Hematopoietic multipotent progenitor cell treated with erythropoietin and hydrocortisone succinate and interleukin-3 and kit ligand, for 6 days (in vitro differentiated cells): ENCODE results near the gene FAM53B.

Experiments
- DNase-seq: peaks from one replicate; pipeline ENCODE4 v3.0.0-alpha.2; 2015

Gene FAM53B

DNA sequence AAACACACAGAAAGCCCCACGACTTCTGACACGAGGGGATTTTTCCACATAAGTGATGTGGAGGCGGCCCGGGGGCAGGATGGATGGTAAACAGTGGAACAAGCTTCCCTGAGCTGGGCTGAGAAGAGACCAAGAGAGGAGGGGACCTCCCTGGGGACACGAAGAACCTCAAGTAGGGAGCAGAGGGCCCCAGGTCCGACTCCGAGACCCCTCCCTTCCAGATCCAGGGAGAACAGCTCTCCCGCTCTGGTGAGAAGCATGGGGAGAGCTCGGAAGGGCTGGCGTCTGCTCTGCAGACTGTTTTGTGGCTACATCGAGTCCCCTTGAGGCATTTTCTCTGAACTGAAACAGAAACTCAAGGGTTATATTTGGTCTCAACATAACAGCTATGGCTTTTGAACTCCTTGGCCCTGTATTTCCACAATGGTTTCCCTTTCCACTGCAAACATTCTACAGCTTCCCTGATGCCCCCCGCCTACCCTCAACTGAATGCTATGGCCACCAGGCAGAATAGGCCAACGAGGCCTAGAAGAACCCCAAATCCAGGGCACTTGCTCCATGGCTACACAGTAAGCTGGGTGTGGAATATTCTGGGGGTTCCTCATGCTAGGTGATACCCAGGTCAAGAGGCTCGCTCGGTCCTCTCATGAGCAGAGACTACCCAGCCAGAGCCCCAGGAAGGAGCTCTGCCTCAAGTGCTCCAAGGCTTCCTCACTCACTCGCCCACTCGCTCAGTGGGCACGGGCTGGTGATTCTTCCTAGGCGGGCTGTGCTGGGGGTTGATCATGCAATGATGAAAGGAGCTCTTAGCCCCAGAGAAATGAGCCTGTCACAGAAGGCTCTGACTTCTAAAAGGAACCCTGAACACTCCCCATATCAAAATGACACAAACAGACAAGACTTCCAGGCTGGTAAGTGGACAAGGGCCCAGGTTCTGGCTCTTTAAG is 47.5 kb downstream of the FAM53B start:
- no peak for DNase-seq

DNA sequence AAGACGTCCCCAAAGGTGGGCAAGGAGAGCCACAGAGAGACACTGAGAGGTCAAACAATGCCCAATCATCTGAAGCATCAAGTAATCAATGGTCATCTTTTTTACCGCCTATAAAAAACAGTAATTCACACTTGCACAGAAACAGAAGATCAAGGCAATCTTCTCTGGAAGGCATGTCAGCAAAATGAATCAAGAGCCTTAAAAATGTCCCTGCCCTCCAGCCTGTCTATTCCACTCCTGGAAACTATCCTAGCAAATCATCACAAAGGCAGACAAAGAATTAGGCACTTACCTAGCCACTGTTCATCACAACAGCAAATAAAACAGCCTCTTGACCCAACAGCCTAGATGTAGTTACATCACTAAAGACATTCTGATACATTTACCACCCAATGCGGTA is 48.9 kb downstream of the FAM53B start:
- no peak for DNase-seq

DNA sequence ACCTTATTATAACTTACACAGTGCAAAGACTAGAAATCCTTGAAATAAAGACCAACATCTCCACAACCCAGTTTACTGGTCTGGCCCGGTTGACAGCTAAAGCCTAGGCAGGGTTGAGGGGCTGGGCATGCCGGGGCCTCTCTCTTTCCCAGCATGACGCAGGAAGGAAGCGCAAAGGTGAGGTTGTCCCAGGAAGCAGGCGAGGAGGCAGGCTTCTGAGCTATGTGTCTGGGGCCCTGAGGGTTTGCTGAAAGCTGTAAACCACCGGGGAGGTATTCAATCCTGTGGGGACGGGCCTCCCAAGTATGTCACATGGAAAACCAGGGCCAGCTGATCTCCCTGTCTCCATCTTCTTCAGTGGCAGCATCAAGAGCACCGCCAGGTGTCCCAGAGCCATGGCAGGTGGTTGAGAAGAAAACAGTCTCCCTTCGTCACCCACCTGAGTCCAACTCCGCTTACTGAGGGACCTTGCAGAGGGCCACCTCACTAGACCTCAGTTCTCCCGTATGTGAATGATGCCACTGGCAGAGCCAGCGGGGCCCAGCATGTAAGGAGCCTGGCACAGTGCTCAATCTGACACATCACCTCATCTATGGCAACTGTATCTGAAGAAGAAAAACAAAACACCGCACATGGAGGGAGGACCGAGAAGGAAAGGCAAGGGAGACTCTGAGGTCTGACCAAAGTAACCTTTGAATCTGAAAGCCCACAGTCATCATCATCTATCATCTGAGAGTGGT is 49.5 kb downstream of the FAM53B start:
- DNase-seq, result no peak

DNA sequence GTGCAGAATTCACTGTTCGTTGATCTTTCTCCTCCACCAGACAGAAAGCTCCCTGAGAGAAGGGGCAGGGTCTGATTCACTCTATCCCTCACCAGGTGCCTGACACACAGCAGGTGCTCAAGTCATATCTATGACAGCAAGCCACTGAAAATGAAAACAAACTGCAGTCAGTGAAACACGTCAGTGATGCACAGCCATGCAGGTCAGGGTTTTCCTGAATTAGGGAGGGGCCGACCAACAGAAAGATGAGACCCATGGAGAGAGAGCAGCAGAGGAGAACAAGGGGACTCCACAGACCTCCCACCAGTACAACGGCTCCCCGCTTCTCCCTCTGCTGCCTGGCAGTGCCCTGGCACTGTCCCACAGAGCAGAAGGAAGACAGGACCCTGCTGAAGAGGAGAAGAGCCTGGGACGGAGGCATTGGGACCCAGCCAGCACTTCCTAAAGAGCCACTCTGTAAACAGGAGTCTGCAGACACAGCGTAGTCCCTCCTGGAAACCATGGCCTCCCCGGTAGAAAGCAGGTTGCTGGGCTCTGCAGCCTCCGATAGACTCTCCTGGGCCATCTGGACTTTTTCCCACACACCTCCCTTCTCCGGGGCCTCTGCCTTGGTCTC is 50.3 kb downstream of the FAM53B start:
- DNase-seq, result no peak

DNA sequence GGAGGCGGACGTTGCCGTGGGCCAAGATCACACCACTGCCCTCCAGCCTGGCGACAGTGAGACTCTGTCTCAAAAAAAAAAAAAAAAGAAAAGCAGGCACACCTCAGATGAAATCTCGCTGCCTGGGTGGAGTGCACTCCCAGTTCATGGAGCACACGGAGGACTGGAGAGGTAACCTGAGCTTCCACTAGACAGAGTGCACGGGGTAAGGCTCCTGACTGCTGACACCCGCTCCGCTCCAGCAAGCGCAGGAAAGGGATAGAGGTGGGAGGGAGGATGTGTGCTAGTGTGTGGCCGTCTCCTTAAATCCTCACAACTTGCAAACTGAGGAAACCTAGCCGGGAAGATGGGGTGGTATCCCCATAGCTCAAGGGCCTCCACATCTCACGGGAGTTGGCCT is 50.8 kb downstream of the FAM53B start:
- peak; percentile 48 for DNase-seq

DNA sequence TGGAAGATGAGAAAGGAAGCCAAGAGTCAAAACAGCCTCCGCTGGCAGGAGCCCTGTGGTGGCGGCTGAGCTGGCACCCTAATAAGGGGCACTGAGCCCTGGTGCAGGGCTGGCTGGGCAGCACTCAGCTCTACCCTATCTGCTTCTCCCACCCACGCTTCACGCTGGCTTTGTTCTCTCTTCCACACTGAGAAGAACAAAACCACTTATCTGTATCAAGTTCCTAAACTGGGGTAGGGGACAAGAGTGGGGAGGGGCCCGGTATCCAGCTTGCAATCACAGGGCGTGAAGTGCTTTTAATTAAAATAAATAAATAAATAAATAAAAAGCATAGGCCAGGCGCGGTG is 52.1 kb downstream of the FAM53B start:
- DNase-seq, result peak; percentile 67

DNA sequence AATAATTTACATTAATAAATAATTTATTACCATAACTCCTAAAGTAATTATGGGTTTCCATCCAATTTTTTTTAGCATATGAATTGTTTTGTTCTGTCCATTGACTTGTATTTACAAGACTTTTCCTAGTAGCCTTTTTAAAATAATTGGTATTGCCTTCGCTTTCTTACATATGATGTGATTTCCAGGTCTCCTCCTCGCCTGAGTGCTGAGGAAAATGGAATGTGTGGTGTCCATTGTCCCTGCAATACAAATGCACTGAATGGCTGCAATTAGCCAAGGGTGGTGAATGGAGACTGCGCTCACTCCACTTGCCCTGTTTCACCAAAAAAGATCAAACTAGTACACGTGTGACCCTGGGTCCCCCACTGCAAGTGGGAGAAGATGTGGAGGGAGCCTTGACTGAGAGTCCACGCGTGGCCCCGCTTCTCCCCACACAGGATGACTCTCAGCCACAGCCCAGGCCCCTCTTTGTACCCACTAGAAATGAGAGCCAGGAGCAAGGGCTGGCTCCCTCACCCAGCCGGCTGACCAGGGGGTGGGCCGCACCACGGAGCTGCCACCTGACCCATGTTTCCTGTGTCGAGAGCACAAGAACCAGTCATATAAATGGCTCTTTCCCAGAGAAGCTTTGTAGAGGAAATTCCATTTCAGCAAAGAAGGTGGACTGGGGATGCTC is 52.6 kb downstream of the FAM53B start:
- DNase-seq, result no peak

DNA sequence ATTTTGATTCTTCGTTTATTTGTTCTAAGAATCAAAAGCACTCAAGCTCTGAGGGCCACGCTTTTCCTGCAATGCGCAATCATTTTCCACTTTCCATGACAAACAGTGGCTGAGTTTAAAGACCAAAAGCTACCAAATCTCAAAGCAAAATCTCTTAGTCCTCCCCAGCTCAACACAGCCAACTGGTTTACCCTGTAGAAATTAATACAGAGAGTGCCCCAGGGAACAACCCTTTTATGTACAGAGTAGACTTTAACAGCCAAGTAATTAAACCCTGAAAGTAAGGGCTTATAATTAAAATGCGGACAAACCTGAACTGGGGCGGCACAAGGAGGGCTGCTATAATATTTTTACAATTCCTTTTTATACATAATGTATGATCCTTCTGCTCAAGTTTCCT is 53.2 kb downstream of the FAM53B start:
- DNase-seq, result no peak

DNA sequence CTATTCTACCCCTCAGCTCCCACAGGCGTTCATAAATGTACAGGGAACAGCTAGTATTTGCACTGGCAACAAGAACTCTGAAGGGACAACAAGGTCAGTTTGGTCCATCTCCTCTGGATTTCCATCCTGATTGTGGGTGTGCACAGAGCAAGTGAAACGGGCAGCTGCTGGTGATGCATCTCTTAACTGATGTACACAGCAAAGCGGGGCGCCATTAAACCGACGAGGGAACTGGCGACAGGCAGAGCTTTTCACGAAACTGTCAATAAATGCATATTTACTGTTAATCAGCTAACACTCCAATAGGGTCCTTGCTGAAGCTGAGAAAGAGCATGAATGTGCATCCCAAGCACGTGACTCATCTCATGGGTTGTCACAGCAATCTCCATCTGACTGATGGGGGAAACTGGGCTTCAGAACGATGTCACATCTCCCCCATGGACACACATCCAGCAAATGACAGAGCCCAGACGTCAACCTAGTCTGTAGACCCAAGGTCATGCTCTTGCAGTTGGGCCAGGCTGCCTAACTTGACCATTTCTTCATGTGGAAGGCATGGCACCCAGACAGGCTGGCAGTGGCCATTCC is 54.2 kb downstream of the FAM53B start:
- DNase-seq, result no peak

DNA sequence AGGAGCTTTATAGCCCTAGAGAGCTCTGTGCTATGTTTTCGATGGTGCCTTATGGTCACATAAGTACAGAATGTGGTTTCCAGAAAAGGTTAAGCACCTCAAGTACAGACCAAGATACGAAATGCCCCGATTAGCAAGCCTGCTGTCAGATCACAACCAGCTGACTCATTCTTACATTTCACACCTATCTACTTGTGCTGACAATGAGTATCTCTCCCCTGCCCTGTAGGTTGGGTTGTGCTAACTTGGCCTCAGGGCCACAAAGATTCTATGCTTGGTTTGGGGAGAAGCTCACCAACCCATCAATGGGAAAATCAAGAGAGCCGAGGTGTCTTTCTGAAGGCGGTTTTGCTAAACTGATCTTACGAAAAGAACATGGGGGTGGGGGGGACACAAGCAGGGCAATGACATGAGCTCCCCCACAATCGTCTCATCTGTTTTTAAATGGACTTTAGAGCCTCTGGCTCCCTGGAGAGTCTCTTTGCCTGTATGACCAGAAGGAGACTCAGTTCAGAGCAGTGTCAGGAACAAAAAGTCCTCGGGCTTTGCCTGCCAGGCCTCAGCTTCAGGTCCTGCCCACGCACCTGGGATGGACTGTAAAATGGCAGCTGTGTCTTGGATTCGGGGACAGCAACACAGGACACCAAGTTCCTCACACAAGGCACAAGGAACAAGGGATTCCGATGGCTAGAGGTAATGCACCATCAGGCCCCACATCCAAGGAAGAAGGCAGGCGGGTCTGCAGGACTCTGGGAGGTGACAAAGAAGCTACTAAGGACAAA is 55.1 kb downstream of the FAM53B start:
- DNase-seq, result peak; percentile 75

DNA sequence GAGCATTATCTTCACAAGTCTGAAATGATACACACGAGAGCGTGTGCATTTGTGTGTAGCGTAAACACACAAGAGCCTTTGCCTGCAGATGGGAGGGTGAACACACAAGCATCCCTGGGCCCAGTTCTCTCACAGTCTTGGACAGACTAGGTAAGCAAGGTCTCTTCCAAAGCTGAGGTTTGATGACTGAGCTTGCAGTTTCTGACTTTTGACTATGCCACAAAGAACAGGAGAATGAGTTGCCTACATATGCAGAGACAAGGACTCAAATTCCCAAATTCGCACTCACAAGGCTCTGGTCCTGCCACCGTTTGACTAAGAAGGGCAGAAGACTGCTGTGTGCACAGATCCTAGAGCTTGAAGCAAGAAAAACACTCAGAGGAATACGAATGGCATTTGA is 55.8 kb downstream of the FAM53B start:
- no peak for DNase-seq

DNA sequence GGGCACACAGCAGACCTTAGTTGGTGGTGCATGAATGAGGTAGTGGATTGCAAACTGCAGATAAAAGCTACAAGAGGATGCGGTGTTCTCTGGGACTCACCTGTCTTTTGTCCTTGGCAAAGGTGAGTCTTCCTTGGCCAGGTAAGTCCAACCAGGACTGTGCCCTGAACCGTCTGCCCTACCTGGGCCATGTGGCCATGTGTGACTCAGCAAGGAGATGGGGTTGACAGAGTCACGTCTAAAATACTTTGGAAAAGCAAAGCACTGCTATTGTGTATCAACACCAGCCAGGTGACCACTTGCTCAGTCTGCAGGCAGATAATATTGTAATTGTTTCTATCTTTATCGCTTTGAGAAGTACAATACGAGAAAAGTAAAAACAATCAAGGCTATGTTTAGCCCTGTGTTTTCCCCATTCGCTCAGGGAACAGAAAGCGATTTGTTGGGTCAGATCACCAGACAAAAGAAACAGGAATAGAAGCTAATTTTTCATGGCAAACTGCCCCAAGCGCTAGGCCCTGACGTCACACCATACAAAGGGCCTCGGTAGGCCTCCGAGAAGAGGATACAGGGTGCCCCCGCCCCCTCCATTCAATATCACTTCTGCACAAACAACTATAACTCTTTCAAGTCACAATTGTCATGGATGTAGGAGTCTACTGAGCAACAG is 57.3 kb downstream of the FAM53B start:
- no peak for DNase-seq

DNA sequence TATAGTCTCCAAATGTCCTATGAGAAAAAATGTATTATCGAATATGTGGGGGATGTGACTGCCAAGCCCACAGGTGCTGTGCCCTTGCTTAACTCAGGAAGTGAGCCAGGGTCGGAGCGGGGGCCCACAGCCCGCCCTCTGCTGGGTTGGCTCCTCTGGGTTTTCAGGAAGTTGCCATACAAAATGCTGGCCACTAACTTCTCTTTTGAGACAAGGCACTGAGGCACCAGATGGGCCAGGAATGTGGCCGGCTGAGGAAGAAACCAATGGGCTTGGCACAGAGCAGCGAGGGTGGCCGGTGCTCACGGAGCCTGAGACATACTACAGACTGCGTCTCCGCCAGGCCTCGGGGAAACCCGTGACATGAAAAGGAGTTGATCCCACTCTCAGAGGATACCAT is 58.9 kb downstream of the FAM53B start:
- peak; percentile 64 for DNase-seq

DNA sequence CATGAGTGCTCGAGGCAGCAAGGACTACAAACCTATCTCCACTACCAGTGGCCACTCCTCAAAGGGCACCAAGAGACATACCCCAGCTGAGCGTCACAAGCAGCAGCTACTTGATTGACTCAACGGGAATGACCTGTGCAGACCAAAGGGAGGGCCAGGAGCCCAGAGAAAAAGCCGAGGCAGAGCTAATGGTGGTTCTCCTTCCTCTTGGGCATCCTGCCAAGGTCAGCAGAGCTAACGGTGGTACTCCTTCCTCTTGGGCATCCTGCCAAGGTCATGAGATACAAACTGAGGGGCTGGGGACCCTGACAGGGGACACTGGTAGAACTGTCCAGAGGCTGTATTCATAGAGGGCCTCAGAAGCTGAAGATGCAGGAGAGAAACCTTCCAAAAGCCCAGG is 60.4 kb downstream of the FAM53B start:
- DNase-seq, result no peak

DNA sequence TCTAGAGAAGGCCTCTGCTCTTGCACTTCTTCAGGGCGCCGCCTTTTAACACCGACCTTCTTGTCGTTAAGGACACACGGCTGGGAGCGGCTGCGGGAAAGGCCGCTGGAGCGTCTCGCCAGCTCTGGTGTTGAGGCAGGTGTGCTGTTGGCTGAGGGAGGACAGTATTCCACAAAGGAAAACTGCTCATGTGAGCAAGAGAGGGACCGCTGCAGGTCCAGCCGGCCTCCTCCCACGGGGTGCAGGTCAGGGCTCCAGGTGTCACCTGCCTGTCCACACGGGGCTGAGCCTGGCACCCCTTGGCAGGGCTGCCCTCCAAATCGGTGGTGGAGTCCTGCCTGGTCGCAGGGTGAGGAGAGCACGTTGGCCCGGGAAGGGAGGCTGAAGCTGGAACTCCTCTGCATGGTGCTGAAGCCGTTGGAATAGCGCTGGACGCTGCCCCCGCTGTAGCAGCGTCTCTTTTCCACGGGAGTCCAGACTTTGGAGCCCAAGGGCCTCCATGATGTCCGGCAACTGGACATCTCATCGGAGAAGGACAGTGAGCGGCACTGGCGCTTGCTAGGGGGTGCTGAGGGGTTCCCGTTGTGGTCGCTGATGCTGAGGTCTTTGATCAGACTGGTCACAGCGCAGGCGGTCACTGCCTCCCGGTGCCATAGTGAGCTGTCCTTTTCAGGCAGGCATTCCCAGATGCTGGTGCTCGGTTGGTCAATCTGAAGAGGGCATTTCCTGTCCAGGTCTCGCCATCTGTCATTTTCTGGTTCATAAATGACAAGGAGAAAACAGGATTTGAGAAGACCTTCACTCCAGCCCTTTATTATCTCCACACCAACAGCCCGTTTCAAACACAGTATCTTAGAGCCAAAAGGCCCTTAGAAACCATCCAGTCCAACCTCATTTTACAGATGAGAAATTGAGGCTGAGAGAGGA is 62.3 kb downstream of the FAM53B start:
- DNase-seq, result no peak

DNA sequence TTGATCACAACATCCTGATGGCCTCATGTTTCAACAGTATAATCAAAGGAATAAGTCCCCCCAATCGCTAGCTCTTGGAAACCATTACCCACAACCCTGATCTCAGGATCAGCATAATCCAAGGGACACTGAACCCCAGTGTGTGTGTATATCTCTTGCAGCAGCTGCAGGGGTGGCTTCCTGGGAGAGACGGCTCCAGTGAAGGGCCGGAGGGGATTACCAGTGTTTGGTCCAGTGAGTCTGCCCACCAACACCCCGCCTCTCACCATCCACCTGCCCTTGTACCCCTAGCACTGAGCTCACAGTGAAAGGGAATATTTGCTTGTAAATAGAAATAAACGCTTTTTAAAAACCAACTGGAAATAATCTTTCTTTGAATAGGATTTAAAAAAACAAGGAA is 63.1 kb downstream of the FAM53B start:
- no peak for DNase-seq

DNA sequence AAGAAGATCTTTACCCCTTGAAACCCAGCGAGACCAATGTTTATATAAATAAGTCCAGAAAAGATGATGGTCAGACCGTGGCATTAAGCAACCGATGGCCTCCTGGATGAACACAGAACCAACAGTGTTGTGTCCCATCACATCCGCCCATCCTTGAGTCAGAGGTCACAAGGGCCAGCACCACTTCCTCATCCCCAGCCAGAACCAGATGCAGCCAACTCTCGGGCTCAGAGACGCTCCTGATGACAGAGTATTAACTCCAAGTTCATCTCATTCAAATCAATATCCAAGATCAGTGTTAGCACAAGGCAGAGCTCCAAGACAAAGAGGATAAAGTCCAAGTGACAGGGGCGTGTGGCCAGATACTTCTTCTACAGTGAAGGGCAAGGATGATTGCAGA is 63.5 kb downstream of the FAM53B start:
- no peak for DNase-seq

DNA sequence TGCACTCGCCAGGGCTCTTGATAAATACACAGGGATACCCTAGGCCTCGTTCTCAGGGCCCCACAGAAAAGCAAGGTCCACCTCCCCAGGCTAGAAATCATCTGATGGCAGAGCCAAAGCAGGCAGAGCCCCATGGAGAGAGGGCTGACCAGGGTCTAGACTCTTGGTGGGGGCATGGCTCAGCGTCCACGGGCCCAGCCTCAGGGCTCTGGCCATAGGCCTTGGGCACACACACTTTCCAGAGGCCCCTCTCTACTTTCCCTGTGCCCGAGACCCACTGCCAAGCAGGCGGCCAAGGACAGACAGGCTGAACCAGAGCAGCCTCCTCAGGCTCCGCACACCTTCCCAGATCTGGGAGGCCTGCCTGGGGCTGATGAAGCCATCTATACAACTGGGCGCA is 64.8 kb downstream of the FAM53B start:
- DNase-seq, result no peak

DNA sequence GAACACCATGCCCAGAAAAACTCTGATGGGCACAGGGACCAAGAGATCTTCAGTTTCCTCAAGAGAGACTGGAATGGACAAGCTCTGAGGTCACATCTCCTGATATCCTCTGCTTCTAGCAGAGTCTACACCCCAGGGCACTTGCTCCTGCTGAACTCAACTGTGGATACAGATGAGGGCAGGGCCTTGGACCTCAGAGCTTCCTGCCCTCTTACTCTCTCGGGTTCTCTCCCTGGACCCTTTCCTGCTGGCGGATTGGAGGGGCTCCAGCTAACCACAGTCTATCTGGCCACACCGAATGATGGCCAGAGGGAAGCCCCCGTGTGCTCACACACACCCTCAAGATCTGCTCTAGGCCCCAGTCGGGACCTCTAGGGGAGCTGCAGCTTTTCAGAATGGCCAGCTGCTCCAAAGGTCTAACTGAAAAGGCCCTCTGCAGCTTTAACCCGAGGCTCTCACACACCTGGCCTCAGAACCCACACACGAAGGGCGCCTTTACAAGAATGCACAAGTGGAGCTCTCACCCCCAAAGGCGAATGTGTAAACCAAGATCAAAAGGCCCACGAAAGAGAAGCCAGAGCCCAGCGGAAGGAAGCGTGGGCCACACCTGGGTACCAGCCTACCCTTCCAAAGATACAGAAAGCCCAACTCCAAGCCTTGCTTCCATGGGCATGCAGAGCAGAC is 65.5 kb downstream of the FAM53B start:
- no peak for DNase-seq
